Stimulated activated CD4-positive, alpha-beta T cell treated with anti-CD3 and anti-CD28 coated beads, TNF-alpha, amount 100 ng/mL, for 1 hour (primary cell): ENCODE results near the gene GPR26.

Experiments used
- DNase-seq, 3 donors: peaks; one replicate each; pipeline ENCODE4 v3.0.0-alpha.2; 2020; ENCODE audit warnings: low read depth in 3 of 3, low spot score in 1 of 3

The GPR26 gene

GRCh38 chr10:123645615-123646014 lies 20.5 kb upstream of the GPR26 start:
- no peak for DNase-seq

- DNase-seq, result no peak
Measured at GRCh38 chr10:123648595-123648994, 17.6 kb upstream of the GPR26 start.

GRCh38 chr10:123649676-123650075 lies 16.5 kb upstream of the GPR26 start:
- DNase-seq, result no peak

- no peak for DNase-seq
Measured at GRCh38 chr10:123651421-123652047, 14.6 kb upstream of the GPR26 start.

- no peak for DNase-seq
Measured at GRCh38 chr10:123655751-123656150, 10.4 kb upstream of the GPR26 start.

- no peak for DNase-seq
Measured at GRCh38 chr10:123663522-123663921, 2.6 kb upstream of the GPR26 start.

- no peak for DNase-seq
Measured at GRCh38 chr10:123665491-123666286, 466 bp upstream of the GPR26 start.

GRCh38 chr10:123669886-123670285 lies 3.7 kb downstream of the GPR26 start:
- no peak for DNase-seq

GRCh38 chr10:123673198-123673597 lies 7.0 kb downstream of the GPR26 start:
- DNase-seq, result no peak

GRCh38 chr10:123674741-123675140 lies 8.6 kb downstream of the GPR26 start:
- DNase-seq, result no peak

GRCh38 chr10:123675811-123676210 lies 9.7 kb downstream of the GPR26 start:
- DNase-seq, result no peak

GRCh38 chr10:123677556-123677955 lies 11.4 kb downstream of the GPR26 start:
- no peak for DNase-seq

GRCh38 chr10:123678376-123678775 lies 12.2 kb downstream of the GPR26 start:
- DNase-seq, result no peak

- no peak for DNase-seq
Measured at GRCh38 chr10:123681285-123681684, 15.1 kb downstream of the GPR26 start.

- no peak for DNase-seq
Measured at GRCh38 chr10:123682477-123682876, 16.3 kb downstream of the GPR26 start.

GRCh38 chr10:123683459-123683858 lies 17.3 kb downstream of the GPR26 start:
- DNase-seq, result no peak

GRCh38 chr10:123683865-123684264 lies 17.7 kb downstream of the GPR26 start:
- no peak for DNase-seq

GRCh38 chr10:123685260-123685659 lies 19.1 kb downstream of the GPR26 start:
- DNase-seq, result no peak

GRCh38 chr10:123687758-123688157 lies 21.6 kb downstream of the GPR26 start:
- DNase-seq, result no peak

GRCh38 chr10:123689880-123690279 lies 23.7 kb downstream of the GPR26 start:
- DNase-seq, result no peak

- DNase-seq, result no peak
Measured at GRCh38 chr10:123703195-123703790, 37.1 kb downstream of the GPR26 start.

- DNase-seq, result no peak
Measured at GRCh38 chr10:123704076-123704475, 37.9 kb downstream of the GPR26 start.
